ENCODE results near the gene SIGLEC7.

DNA sequence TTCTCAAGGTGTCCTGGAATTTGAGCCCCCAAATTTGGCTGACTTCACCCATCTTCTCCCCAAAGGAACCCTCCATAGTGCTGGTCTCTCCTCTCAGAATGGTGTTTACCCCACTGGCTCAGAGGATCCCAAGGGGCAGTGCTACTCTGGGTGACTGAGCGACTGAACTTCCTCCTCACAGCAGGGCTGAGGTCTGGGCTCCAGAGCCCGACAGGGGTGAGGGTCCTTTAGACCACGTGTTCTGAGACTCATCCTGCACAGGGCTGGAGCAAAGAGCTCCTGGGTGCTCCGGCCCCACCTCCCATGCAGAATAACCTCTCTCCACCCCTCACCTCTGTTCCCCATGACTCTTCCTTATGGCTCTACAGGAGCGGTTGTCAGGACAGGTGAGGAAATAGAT, 59.6 kb downstream of the SIGLEC7 start:
- no peak for TF ChIP-seq TEAD4 (IDR thresholded peaks at IDR 0.05)
- no peak for TF ChIP-seq TAF1 (IDR thresholded peaks at IDR 0.05; ENCODE audit: low read depth)
- no peak for TF ChIP-seq YY1 (IDR thresholded peaks at IDR 0.05; ENCODE audit: low read depth)
- TF ChIP-seq, protein P1, sequence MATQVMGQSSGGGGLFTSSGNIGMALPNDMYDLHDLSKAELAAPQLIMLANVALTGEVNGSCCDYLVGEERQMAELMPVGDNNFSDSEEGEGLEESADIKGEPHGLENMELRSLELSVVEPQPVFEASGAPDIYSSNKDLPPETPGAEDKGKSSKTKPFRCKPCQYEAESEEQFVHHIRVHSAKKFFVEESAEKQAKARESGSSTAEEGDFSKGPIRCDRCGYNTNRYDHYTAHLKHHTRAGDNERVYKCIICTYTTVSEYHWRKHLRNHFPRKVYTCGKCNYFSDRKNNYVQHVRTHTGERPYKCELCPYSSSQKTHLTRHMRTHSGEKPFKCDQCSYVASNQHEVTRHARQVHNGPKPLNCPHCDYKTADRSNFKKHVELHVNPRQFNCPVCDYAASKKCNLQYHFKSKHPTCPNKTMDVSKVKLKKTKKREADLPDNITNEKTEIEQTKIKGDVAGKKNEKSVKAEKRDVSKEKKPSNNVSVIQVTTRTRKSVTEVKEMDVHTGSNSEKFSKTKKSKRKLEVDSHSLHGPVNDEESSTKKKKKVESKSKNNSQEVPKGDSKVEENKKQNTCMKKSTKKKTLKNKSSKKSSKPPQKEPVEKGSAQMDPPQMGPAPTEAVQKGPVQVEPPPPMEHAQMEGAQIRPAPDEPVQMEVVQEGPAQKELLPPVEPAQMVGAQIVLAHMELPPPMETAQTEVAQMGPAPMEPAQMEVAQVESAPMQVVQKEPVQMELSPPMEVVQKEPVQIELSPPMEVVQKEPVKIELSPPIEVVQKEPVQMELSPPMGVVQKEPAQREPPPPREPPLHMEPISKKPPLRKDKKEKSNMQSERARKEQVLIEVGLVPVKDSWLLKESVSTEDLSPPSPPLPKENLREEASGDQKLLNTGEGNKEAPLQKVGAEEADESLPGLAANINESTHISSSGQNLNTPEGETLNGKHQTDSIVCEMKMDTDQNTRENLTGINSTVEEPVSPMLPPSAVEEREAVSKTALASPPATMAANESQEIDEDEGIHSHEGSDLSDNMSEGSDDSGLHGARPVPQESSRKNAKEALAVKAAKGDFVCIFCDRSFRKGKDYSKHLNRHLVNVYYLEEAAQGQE (IDR thresholded peaks at IDR 0.05; ENCODE audit: low read depth) = no peak
- TF ChIP-seq, protein P2, sequence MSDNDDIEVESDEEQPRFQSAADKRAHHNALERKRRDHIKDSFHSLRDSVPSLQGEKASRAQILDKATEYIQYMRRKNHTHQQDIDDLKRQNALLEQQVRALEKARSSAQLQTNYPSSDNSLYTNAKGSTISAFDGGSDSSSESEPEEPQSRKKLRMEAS (IDR thresholded peaks at IDR 0.05) = no peak
- no peak for TF ChIP-seq TCF12 (IDR thresholded peaks at IDR 0.05; ENCODE audit: low read depth)

Data from Ishikawa (cell line).